ENCODE measurements around the gene UCK2.

DNA sequence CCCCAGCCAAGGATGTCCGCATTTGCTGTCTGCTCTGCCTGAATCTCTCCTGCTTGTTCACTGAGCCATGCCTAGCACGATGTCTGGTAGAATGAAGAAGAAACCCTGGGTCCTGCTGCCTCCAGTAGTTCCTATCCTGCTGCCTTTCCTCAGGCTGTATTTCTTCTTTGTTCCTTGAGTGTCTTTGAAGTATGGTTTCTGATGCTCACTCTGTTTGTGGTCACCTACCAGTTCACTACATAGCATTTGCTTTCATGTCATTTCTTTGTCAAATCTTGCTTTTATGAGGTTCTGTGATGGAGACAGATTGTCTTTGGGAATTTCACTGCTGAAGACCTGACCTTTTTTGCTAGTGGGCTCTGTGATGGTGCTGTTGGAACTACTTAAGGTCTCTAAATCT, 5.9 kb downstream of the UCK2 start:
- TF ChIP-seq POLR2A (IDR thresholded peaks at IDR 0.05; ENCODE audit: control extremely low read depth in 1 of 2, low read depth in 2 of 2, low read length in 2 of 2) (no peak), RFX5 (IDR thresholded peaks at IDR 0.05; ENCODE audit: borderline replicate concordance, low read depth, low read length) (no peak), YY1 (IDR thresholded peaks at IDR 0.05; ENCODE audit: low read depth, low read length) (no peak), RXRA (IDR thresholded peaks at IDR 0.05; ENCODE audit: insufficient read depth, low read depth, low read length) (no peak), POLR2AphosphoS5 (IDR thresholded peaks at IDR 0.05; ENCODE audit: low read depth, low read length) (no peak), JUN (IDR thresholded peaks at IDR 0.05; ENCODE audit: low read depth, low read length) (no peak), POU5F1 (IDR thresholded peaks at IDR 0.05; ENCODE audit: low read depth, low read length) (no peak), SP2 (IDR thresholded peaks at IDR 0.05; ENCODE audit: low read length) (no peak)
- TF ChIP-seq, protein P1, sequence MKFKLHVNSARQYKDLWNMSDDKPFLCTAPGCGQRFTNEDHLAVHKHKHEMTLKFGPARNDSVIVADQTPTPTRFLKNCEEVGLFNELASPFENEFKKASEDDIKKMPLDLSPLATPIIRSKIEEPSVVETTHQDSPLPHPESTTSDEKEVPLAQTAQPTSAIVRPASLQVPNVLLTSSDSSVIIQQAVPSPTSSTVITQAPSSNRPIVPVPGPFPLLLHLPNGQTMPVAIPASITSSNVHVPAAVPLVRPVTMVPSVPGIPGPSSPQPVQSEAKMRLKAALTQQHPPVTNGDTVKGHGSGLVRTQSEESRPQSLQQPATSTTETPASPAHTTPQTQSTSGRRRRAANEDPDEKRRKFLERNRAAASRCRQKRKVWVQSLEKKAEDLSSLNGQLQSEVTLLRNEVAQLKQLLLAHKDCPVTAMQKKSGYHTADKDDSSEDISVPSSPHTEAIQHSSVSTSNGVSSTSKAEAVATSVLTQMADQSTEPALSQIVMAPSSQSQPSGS (IDR thresholded peaks at IDR 0.05; ENCODE audit: low read length): no peak
- TF ChIP-seq, protein P2, sequence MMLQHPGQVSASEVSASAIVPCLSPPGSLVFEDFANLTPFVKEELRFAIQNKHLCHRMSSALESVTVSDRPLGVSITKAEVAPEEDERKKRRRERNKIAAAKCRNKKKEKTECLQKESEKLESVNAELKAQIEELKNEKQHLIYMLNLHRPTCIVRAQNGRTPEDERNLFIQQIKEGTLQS (IDR thresholded peaks at IDR 0.05; ENCODE audit: insufficient read depth, low read depth, low read length): no peak
- TF ChIP-seq, protein P3, sequence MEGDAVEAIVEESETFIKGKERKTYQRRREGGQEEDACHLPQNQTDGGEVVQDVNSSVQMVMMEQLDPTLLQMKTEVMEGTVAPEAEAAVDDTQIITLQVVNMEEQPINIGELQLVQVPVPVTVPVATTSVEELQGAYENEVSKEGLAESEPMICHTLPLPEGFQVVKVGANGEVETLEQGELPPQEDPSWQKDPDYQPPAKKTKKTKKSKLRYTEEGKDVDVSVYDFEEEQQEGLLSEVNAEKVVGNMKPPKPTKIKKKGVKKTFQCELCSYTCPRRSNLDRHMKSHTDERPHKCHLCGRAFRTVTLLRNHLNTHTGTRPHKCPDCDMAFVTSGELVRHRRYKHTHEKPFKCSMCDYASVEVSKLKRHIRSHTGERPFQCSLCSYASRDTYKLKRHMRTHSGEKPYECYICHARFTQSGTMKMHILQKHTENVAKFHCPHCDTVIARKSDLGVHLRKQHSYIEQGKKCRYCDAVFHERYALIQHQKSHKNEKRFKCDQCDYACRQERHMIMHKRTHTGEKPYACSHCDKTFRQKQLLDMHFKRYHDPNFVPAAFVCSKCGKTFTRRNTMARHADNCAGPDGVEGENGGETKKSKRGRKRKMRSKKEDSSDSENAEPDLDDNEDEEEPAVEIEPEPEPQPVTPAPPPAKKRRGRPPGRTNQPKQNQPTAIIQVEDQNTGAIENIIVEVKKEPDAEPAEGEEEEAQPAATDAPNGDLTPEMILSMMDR (IDR thresholded peaks at IDR 0.05; ENCODE audit: control extremely low read depth in 1 of 3, insufficient read depth in 1 of 3, low read depth in 1 of 3, low read length in 3 of 3): no peak

Data from H1 (cell line).